NCI-H526 treated with DMSO at 0.1 percent for 48 hours (cell line): ENCODE results near the gene OTOP3.

Source experiments
- DNase-seq: peaks from one replicate; lab custom pipeline; 2025; lab: John Stamatoyannopoulos, UW

Gene OTOP3

DNA sequence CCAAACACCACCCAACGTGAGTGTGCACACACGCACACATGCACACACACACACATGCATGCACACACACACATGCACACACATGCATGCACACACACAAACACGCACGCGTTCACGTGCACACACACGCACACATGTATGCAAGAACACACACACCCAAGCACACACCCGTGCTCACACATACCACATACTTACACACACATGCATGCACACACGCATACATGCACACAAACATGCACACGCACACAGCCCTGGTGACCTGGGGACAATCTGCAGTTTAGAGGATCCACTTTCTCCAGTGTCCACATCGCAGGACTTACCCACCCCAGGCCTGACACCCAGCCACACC lies 18.9 kb upstream of the OTOP3 start:
- no peak for DNase-seq

DNA sequence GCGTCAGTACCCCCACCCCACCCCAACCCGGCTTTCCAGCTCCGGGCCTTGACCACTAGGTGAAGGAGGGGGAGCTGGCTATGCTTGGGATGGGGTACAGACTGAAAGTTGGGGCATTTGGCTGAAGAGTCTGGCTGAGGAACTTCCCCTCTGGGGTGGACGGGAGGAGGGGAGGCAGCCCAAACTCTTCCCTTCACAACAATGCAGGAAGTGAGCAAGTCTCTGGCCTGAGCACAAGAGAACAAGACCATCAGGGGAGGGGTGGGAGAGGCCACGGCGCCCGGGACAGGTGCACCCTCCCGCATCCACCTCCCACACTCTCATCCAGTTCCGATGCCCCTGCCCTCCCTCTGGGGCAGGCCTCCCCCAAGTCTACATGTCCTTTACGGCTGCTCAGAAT lies 18.3 kb upstream of the OTOP3 start:
- no peak for DNase-seq

DNA sequence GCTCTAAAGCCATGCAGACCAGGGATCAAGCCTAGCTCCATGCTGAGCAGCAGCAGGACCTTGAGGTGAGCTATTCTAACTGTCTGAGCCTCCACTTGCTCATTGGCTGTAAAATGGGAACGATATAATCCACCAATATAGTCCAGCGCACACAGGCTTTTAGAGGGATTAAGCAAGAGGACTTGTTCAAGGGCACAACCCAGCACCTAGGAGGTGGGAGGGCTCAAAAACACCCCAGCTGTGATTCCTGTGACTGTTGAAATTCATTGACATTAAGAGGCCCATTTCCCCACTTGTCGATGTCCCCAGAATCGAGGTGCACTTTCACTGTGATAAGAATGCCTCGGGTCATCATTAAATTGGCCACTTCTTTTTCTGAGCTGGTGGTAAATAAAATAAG lies 16.8 kb upstream of the OTOP3 start:
- DNase-seq: no peak

GRCh38 chr17:74919440-74920305 lies 16.0 kb upstream of the OTOP3 start:
- DNase-seq: no peak

DNA sequence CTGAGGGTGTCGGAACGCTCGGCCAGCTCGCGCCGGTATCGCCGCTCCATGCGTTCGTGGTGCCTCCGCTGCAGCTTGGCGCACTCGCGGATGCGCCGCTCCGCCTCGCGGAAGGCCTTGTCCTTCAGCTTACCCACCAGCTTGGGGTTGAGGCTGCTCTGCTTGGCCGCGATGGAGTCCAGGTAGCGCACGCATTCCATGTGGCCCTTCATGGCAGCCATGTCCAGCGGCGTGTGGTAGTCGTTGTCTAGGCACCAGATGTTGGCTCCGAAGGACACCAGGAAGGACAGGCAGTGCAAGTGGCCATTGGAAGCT lies 15.4 kb upstream of the OTOP3 start:
- DNase-seq: no peak

GRCh38 chr17:74920642-74921025 lies 15.1 kb upstream of the OTOP3 start:
- no peak for DNase-seq

DNA sequence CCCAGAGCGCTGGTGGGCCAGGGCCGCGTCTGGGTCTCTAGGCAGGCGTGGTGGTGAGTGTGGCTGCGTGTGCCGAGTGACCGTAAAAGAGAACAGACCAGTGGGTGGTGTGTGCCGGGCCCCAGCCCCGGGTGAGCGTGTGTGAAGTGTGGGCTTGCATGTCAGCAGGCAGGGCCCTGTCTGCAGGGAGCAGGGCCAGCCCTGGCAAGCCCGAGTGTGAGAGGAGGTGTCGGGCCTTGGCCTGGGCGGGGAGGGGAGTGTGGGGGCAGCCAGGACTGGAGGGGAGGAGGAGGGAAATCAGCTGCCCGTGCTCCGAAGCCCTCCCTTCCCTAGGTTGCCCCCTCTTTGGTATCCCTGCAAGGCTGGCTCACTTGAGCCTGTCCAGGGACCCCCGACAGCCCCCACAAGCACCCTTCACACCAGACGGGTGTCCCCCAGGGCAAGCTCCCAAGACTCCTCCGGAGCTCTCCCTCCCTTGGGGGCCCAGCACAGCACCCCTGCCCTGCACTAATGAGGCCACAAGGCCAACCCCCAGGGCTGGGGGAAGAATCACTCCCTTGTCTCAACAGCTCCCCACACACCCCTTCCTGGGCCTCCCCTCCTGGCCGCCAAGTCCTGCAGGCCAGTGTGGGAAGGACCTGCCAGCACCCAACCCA lies 14.5 kb upstream of the OTOP3 start:
- peak; percentile 35 for DNase-seq

GRCh38 chr17:74921769-74922168 lies 13.9 kb upstream of the OTOP3 start:
- no peak for DNase-seq

GRCh38 chr17:74922172-74922571 lies 13.5 kb upstream of the OTOP3 start:
- DNase-seq: no peak

GRCh38 chr17:74922694-74923537 lies 12.8 kb upstream of the OTOP3 start, which contains the start of gene USH1G:
Gene USH1G (minus strand): TSS chr17:74923255. CDS start chr17:74923073, 182 bp downstream.
- DNase-seq: no peak

- peak; percentile 34 for DNase-seq
Measured at GRCh38 chr17:74923538-74924249, 12.0 kb upstream of the OTOP3 start.

GRCh38 chr17:74924250-74924948 lies 11.3 kb upstream of the OTOP3 start, which contains the start of gene OTOP2:
Gene OTOP2 (plus strand): TSS chr17:74924273. CDS start chr17:74924633, 360 bp downstream.
- DNase-seq: no peak

DNA sequence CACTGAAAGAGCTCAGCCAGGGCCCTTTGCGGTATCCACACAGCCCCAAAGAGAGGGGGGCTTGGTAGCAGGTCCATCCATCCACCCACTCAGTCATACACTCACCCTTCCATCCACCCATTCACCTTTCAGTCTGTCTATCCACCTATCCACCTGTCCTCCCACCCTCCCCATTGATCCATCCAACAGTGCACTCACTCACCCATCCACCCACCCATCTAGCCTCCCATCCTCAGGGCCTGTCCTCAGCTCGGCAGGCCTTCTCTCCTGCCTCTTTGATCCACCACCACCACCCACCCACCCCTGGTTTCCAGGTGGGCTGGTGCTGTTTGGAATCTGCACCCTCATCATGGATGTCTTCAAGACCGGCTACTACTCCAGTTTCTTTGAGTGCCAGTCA lies 10.5 kb upstream of the OTOP3 start:
- no peak for DNase-seq

DNA sequence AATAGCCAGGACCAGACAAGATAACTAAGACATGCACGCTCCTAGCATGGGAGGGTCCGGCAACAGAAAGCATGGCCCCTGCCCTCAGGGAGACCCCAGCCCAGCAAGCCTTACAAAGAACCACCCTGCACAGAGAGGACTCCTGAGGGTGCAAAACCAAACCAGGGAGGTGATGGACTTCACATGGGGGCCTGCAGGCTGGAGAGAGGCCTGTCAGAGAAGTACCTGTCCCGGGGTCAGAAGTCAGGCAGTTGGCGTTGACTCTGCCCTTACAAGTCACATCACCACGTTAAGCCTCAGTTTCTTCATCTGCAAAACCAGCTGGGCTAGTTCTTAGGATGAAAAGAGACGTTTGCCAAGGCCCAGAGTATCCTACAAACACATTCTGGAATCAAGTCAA lies 6.9 kb upstream of the OTOP3 start:
- no peak for DNase-seq

GRCh38 chr17:74930535-74931036 lies 5.1 kb upstream of the OTOP3 start:
- DNase-seq: no peak

- DNase-seq: no peak
Measured at GRCh38 chr17:74935048-74935447, 650 bp upstream of the OTOP3 start.

- DNase-seq: no peak
Measured at GRCh38 chr17:74936470-74936799, 737 bp downstream of the OTOP3 start.

- DNase-seq: no peak
Measured at GRCh38 chr17:74937064-74938051, 1.7 kb downstream of the OTOP3 start.

- DNase-seq: no peak
Measured at GRCh38 chr17:74938194-74938950, 2.7 kb downstream of the OTOP3 start.
